NCI-H146 treated with DMSO at 0.1 percent for 48 hours (cell line): ENCODE results near the gene TMEM151B.
A peak's percentile ranks its signal among the peaks of the same experiment; 100 is the strongest.

ENCODE experiments used
- DNase-seq: peaks from one replicate; lab custom pipeline; 2025; ENCODE audit not compliant: unreplicated experiment; lab: John Stamatoyannopoulos, UW

The TMEM151B gene

GRCh38 chr6:44264154-44265006, 5.9 kb upstream of the TMEM151B start:
- DNase-seq = no peak

- peak; percentile 87 for DNase-seq
Measured at GRCh38 chr6:44265007-44265721, 5.1 kb upstream of the TMEM151B start, which contains the start of gene NFKBIE. Gene NFKBIE (minus strand): TSS chr6:44265551. CDS start chr6:44265346, 205 bp downstream.

- no peak for DNase-seq
Measured at GRCh38 chr6:44265722-44266233, 4.5 kb upstream of the TMEM151B start.

- no peak for DNase-seq
Measured at GRCh38 chr6:44266347-44266746, 3.9 kb upstream of the TMEM151B start.

GRCh38 chr6:44267252-44267651, 3.0 kb upstream of the TMEM151B start:
- no peak for DNase-seq

- peak; percentile 82 for DNase-seq
Measured at GRCh38 chr6:44268095-44268628, 2.1 kb upstream of the TMEM151B start.

- DNase-seq = no peak
Measured at GRCh38 chr6:44269178-44269920, 901 bp upstream of the TMEM151B start.

- peak; percentile 39 for DNase-seq
Measured at GRCh38 chr6:44270526-44271405, 516 bp downstream of the TMEM151B start.

GRCh38 chr6:44271406-44271723, 1.1 kb downstream of the TMEM151B start:
- no peak for DNase-seq

- no peak for DNase-seq
Measured at GRCh38 chr6:44271914-44272313, 1.7 kb downstream of the TMEM151B start.

- no peak for DNase-seq
Measured at GRCh38 chr6:44272529-44272928, 2.3 kb downstream of the TMEM151B start.

- DNase-seq = no peak
Measured at GRCh38 chr6:44272999-44273566, 2.8 kb downstream of the TMEM151B start.

GRCh38 chr6:44273617-44274016, 3.4 kb downstream of the TMEM151B start:
- no peak for DNase-seq

GRCh38 chr6:44275271-44275748, 5.1 kb downstream of the TMEM151B start:
- DNase-seq = no peak

GRCh38 chr6:44275749-44276648, 5.7 kb downstream of the TMEM151B start:
- DNase-seq = no peak

GRCh38 chr6:44276667-44277640, 6.7 kb downstream of the TMEM151B start:
- DNase-seq = no peak

GRCh38 chr6:44277763-44278162, 7.5 kb downstream of the TMEM151B start:
- no peak for DNase-seq
